HEK293 (cell line): ENCODE measurements around the gene PMFBP1.

ENCODE experiments used
- CTCF ChIA-PET: fragments of 350-600 bp; formaldehyde crosslinking; extraction: SDS; loops from one replicate; lab custom pipeline; 2021; ENCODE audit warnings: antibody characterized with exemption; lab: Yijun Ruan, JAX
- POLR2A ChIA-PET: fragments of 300-600 bp; formaldehyde crosslinking; extraction: SDS; loops from one replicate; lab custom pipeline; 2020; ENCODE audit warnings: antibody characterized with exemption, inconsistent platforms; lab: Yijun Ruan, JAX
- H3K27ac ChIP-seq: fragments of 200-500 bp; sonication (Bioruptor generic); 2 replicates; pipeline ENCODE4 v1.5.1; 2014; ENCODE audit warnings: low read depth, low read length, control low read depth, inconsistent platforms; ENCODE audit errors: extremely low read depth
- H3K36me3 ChIP-seq, 2 experiments: fragments of 200-500 bp in 1 of 2; sonication (Bioruptor generic) in 1 of 2; 1 replicate in 1 of 2; 2 replicates in 1 of 2; pipeline ENCODE4 v1.5.1; 2014 to 2017; ENCODE audit warnings: inconsistent platforms in 2 of 2, low read length in 2 of 2; ENCODE audit not compliant: control insufficient read depth in 2 of 2, insufficient read depth in 1 of 2
- H3K4me1 ChIP-seq: fragments of 200-500 bp; sonication (Bioruptor generic); 2 replicates; pipeline ENCODE4 v1.5.1; 2014; ENCODE audit warnings: mild to moderate bottlenecking, low read length, inconsistent platforms; ENCODE audit not compliant: control insufficient read depth, insufficient read depth
- H3K4me3 ChIP-seq: 2 replicates; pipeline ENCODE4 v1.5.1; 2011; ENCODE audit warnings: low read depth, mild to moderate bottlenecking, control low read depth, low read length, moderate library complexity
- H3K9me3 ChIP-seq: fragments of 200-500 bp; sonication (Bioruptor generic); 2 replicates; pipeline ENCODE4 v1.5.1; 2014; ENCODE audit warnings: low read depth, low read length, inconsistent platforms; ENCODE audit not compliant: control insufficient read depth, insufficient read depth
- BCL11A ChIP-seq: fragments of 450-650 bp; formaldehyde crosslinking; IDR thresholded peaks from 2 replicates; pipeline ENCODE4 v1.5.1; 2016; ENCODE audit warnings: low read depth, missing biosample characterization, missing genetic modification characterization
- KLF8 ChIP-seq: fragments of 450-650 bp; formaldehyde crosslinking; IDR thresholded peaks from 2 replicates; pipeline ENCODE4 v1.5.1; 2016; ENCODE audit warnings: missing biosample characterization, missing genetic modification characterization
- KLF9 ChIP-seq: fragments of 450-650 bp; formaldehyde crosslinking; IDR thresholded peaks from 2 replicates; pipeline ENCODE4 v1.5.1; 2016; ENCODE audit warnings: missing biosample characterization, missing genetic modification characterization, low read depth
- SP3 ChIP-seq: fragments of 450-650 bp; formaldehyde crosslinking; IDR thresholded peaks from 2 replicates; pipeline ENCODE4 v1.5.1; 2016; ENCODE audit warnings: missing biosample characterization, missing genetic modification characterization
- ZNF132 ChIP-seq: fragments of 450-650 bp; formaldehyde crosslinking; IDR thresholded peaks from 2 replicates; pipeline ENCODE4 v1.5.1; 2017; ENCODE audit warnings: missing biosample characterization, missing genetic modification characterization, borderline replicate concordance
- ZNF2 ChIP-seq: fragments of 450-650 bp; formaldehyde crosslinking; IDR thresholded peaks from 2 replicates; pipeline ENCODE4 v1.5.1; 2016; ENCODE audit warnings: missing biosample characterization, missing genetic modification characterization
- ZNF324 ChIP-seq: fragments of 450-650 bp; formaldehyde crosslinking; IDR thresholded peaks from 2 replicates; pipeline ENCODE4 v1.5.1; 2016; ENCODE audit warnings: missing biosample characterization, missing genetic modification characterization
- ZNF394 ChIP-seq: fragments of 450-650 bp; formaldehyde crosslinking; IDR thresholded peaks from 2 replicates; pipeline ENCODE4 v1.5.1; 2016; ENCODE audit warnings: missing biosample characterization, missing genetic modification characterization, mild to moderate bottlenecking, moderate library complexity, borderline replicate concordance
- ZNF416 ChIP-seq: fragments of 450-650 bp; formaldehyde crosslinking; IDR thresholded peaks from 2 replicates; pipeline ENCODE4 v1.5.1; 2016; ENCODE audit warnings: missing biosample characterization, missing genetic modification characterization
- ZNF426 ChIP-seq: fragments of 450-650 bp; formaldehyde crosslinking; IDR thresholded peaks from 2 replicates; pipeline ENCODE4 v1.5.1; 2017; ENCODE audit warnings: missing biosample characterization, missing genetic modification characterization, mild to moderate bottlenecking, inconsistent platforms, moderate library complexity
- ZNF521 ChIP-seq: fragments of 450-650 bp; formaldehyde crosslinking; IDR thresholded peaks from 2 replicates; pipeline ENCODE4 v1.5.1; 2017; ENCODE audit warnings: missing biosample characterization, mild to moderate bottlenecking, missing genetic modification characterization
- ZNF561 ChIP-seq: fragments of 450-650 bp; IDR thresholded peaks from 2 replicates; pipeline ENCODE4 v1.5.1; 2018; ENCODE audit warnings: missing biosample characterization, missing genetic modification characterization, borderline replicate concordance
- ZNF610 ChIP-seq: fragments of 450-650 bp; formaldehyde crosslinking; IDR thresholded peaks from 2 replicates; pipeline ENCODE4 v1.5.1; 2016; ENCODE audit warnings: missing biosample characterization, missing genetic modification characterization, borderline replicate concordance
- ZNF621 ChIP-seq: fragments of 450-650 bp; formaldehyde crosslinking; IDR thresholded peaks from 2 replicates; pipeline ENCODE4 v1.5.1; 2017; ENCODE audit warnings: missing biosample characterization, missing genetic modification characterization
- ZNF623 ChIP-seq: fragments of 450-650 bp; formaldehyde crosslinking; IDR thresholded peaks from 2 replicates; pipeline ENCODE4 v1.5.1; 2016; ENCODE audit warnings: missing biosample characterization, missing genetic modification characterization
- TF ChIP-seq, protein P1 (sequence below): fragments of 450-650 bp; formaldehyde crosslinking; IDR thresholded peaks from 2 replicates; pipeline ENCODE4 v1.5.1; 2016; ENCODE audit warnings: missing biosample characterization, missing genetic modification characterization
- TF ChIP-seq, protein P2 (sequence below): fragments of 450-650 bp; formaldehyde crosslinking; IDR thresholded peaks from 2 replicates; pipeline ENCODE4 v1.5.0; 2017; ENCODE audit warnings: missing biosample characterization, missing genetic modification characterization, borderline replicate concordance
- TF ChIP-seq, protein P3 (sequence below): fragments of 450-650 bp; formaldehyde crosslinking; IDR thresholded peaks from 2 replicates; pipeline ENCODE4 v1.5.1; 2017; ENCODE audit warnings: missing biosample characterization, mild to moderate bottlenecking, missing genetic modification characterization, moderate library complexity
- TF ChIP-seq, protein P4 (sequence below): fragments of 450-650 bp; formaldehyde crosslinking; IDR thresholded peaks from 2 replicates; pipeline ENCODE4 v1.5.1; 2016; ENCODE audit warnings: missing biosample characterization, missing genetic modification characterization

The PMFBP1 gene

DNA sequence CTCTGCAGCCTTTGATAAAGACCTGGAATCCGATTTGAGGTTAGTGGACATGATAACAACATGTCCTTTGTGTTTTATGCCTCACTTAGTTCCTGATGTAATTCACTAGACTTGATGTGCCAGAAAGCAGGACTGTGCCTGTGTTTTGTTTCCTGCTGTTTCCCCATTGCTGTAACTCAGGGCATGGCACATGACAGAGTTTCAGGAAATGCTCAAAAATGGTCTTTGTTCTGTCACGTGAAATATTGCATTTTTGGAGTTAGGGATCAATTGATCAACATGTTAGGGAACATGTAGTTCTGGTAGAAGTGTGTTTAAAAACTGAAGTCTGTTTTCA is 45.6 kb downstream of the PMFBP1 start:
- ChIA-PET POLR2A (no interaction called here), CTCF (interaction anchor here (0.6 to 2.5 kb wide), 3 partner anchors 341 to 1907 kb away, joined by 4 to 20 read pairs (median 10); no protein-coding TSS in a partner anchor)
- Histone ChIP-seq H3K4me1 (no peaks in the 10 kb centered on the region), H3K27ac (no peak overlapping the region), H3K9me3 (no peaks in the 10 kb centered on the region), H3K4me3 (no peak overlapping the region), H3K36me3 (peaks cover 0 to 5% of the 10 kb centered on the region in 2 experiments; a peak in 1 of 3 replicates)
- TF ChIP-seq ZNF394 (tag by site-specific recombination): no peak
- no peak for TF ChIP-seq ZNF623
- TF ChIP-seq ZNF132 (tag by site-specific recombination): no peak
- TF ChIP-seq, protein P1, sequence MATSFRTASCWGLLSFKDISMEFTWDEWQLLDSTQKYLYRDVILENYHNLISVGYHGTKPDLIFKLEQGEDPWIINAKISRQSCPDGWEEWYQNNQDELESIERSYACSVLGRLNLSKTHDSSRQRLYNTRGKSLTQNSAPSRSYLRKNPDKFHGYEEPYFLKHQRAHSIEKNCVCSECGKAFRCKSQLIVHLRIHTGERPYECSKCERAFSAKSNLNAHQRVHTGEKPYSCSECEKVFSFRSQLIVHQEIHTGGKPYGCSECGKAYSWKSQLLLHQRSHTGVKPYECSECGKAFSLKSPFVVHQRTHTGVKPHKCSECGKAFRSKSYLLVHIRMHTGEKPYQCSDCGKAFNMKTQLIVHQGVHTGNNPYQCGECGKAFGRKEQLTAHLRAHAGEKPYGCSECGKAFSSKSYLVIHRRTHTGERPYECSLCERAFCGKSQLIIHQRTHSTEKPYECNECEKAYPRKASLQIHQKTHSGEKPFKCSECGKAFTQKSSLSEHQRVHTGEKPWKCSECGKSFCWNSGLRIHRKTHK (tag by site-specific recombination): no peak
- TF ChIP-seq SP3 (tag by site-specific recombination): no peak
- no peak for TF ChIP-seq ZNF521 (tag by site-specific recombination)
- TF ChIP-seq KLF9 (tag by site-specific recombination): no peak
- no peak for TF ChIP-seq ZNF324 (tag by site-specific recombination)
- TF ChIP-seq ZNF416: no peak
- no peak for TF ChIP-seq KLF8 (tag by site-specific recombination)
- TF ChIP-seq ZNF561 (tag by site-specific recombination): no peak
- TF ChIP-seq, protein P2, sequence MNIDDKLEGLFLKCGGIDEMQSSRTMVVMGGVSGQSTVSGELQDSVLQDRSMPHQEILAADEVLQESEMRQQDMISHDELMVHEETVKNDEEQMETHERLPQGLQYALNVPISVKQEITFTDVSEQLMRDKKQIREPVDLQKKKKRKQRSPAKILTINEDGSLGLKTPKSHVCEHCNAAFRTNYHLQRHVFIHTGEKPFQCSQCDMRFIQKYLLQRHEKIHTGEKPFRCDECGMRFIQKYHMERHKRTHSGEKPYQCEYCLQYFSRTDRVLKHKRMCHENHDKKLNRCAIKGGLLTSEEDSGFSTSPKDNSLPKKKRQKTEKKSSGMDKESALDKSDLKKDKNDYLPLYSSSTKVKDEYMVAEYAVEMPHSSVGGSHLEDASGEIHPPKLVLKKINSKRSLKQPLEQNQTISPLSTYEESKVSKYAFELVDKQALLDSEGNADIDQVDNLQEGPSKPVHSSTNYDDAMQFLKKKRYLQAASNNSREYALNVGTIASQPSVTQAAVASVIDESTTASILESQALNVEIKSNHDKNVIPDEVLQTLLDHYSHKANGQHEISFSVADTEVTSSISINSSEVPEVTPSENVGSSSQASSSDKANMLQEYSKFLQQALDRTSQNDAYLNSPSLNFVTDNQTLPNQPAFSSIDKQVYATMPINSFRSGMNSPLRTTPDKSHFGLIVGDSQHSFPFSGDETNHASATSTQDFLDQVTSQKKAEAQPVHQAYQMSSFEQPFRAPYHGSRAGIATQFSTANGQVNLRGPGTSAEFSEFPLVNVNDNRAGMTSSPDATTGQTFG (tag by site-specific recombination): no peak
- no peak for TF ChIP-seq BCL11A (tag by site-specific recombination)
- no peak for TF ChIP-seq ZNF610 (tag by site-specific recombination)
- TF ChIP-seq, protein P3, sequence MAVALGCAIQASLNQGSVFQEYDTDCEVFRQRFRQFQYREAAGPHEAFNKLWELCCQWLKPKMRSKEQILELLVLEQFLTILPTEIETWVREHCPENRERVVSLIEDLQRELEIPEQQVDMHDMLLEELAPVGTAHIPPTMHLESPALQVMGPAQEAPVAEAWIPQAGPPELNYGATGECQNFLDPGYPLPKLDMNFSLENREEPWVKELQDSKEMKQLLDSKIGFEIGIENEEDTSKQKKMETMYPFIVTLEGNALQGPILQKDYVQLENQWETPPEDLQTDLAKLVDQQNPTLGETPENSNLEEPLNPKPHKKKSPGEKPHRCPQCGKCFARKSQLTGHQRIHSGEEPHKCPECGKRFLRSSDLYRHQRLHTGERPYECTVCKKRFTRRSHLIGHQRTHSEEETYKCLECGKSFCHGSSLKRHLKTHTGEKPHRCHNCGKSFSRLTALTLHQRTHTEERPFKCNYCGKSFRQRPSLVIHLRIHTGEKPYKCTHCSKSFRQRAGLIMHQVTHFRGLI (tag by site-specific recombination): no peak
- no peak for TF ChIP-seq ZNF2 (tag by site-specific recombination)
- TF ChIP-seq, protein P4, sequence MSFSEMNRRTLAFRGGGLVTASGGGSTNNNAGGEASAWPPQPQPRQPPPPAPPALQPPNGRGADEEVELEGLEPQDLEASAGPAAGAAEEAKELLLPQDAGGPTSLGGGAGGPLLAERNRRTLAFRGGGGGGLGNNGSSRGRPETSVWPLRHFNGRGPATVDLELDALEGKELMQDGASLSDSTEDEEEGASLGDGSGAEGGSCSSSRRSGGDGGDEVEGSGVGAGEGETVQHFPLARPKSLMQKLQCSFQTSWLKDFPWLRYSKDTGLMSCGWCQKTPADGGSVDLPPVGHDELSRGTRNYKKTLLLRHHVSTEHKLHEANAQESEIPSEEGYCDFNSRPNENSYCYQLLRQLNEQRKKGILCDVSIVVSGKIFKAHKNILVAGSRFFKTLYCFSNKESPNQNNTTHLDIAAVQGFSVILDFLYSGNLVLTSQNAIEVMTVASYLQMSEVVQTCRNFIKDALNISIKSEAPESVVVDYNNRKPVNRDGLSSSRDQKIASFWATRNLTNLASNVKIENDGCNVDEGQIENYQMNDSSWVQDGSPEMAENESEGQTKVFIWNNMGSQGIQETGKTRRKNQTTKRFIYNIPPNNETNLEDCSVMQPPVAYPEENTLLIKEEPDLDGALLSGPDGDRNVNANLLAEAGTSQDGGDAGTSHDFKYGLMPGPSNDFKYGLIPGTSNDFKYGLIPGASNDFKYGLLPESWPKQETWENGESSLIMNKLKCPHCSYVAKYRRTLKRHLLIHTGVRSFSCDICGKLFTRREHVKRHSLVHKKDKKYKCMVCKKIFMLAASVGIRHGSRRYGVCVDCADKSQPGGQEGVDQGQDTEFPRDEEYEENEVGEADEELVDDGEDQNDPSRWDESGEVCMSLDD (tag by site-specific recombination): no peak
- TF ChIP-seq ZNF426 (tag by site-specific recombination): no peak
- TF ChIP-seq ZNF621: no peak
